ENCODE data around the gene OAT.

DNA sequence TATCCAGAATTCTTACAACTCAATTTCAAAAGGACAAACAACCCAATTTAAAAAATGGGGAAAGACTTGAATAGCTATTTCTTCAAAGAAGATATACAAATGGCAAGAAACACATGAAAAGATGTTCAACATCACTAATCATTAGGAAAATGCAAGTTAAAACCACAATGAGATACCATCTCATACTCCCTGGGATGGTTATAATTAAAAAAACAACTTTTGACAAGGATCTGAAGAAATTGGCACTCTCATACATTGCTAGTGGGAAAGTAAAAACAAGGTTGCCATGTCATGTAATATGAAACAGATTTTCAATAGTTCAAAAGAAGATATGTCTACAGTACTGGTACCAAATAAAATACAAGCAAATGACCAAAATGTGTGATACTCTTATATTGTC is 9.0 kb downstream of the OAT start:
- TF ChIP-seq, protein P1, sequence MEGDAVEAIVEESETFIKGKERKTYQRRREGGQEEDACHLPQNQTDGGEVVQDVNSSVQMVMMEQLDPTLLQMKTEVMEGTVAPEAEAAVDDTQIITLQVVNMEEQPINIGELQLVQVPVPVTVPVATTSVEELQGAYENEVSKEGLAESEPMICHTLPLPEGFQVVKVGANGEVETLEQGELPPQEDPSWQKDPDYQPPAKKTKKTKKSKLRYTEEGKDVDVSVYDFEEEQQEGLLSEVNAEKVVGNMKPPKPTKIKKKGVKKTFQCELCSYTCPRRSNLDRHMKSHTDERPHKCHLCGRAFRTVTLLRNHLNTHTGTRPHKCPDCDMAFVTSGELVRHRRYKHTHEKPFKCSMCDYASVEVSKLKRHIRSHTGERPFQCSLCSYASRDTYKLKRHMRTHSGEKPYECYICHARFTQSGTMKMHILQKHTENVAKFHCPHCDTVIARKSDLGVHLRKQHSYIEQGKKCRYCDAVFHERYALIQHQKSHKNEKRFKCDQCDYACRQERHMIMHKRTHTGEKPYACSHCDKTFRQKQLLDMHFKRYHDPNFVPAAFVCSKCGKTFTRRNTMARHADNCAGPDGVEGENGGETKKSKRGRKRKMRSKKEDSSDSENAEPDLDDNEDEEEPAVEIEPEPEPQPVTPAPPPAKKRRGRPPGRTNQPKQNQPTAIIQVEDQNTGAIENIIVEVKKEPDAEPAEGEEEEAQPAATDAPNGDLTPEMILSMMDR (IDR thresholded peaks at IDR 0.05) = no peak
- TF ChIP-seq EZH2 (IDR thresholded peaks at IDR 0.05) = no peak
- no peak for TF ChIP-seq EZH2phosphoT487 (IDR thresholded peaks at IDR 0.05)
